Measurements from ENCODE around the gene MS4A14.

GRCh38 chr11:60348116-60348515, 48.1 kb upstream of the MS4A14 start:
- TF ChIP-seq CTCF (IDR thresholded peaks at IDR 0.05): no peak
- TF ChIP-seq POLR2A (IDR thresholded peaks at IDR 0.05): no peak
